ENCODE data around the gene PGLYRP2.
A peak's percentile ranks its signal among the peaks of the same experiment; 100 is the strongest.

The PGLYRP2 gene

DNA sequence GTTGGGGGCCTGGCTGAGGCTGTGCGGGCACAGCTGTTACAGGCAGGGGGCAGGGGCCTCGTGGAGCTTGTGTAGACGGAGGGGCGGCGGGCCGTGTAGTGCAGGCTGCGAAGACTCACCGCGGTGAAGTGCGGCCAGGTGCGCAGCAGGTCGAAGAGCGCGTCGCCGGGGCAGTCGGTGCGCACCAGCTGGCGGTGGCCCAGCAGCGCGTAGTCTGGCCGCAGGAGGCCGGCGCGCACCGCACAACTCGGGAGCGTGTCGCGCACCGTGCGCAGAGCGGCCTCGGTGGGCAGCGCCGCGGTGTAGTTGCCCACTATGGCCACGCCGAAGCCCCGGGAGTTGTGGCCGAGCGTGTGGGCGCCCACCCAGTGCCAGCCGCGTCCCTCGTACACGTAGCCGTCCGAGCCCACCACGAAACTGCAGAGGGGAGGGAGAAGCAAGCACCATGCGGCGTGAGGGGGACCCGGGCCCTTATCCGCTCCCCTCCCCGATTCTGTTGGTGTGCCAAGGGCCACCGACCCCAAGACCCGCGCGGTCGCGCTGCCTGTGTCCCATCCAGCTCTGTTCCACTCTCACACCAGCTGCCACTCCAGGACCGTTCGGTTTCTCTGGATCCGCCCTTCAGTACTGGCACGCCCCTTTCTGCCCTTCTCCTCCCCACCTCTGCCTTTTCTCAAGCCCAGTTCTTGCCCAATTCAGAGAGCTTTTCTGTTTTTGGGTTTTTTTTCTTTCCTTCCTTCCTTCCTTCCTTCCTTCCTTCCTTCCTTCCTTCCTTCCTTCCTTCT is 9.6 kb downstream of the PGLYRP2 start:
- Mint-ChIP-seq H3K27me3 (peaks cover 10% of the 10 kb centered on the region), H3K4me3 (peak overlapping the region; percentile 75), H3K4me1 (peaks cover 51% of the 10 kb centered on the region), H3K9me3 (no peaks in the 10 kb centered on the region), H3K36me3 (ENCODE audit: low read depth) (peaks cover 4% of the 10 kb centered on the region), H3K27ac (peak overlapping the region; percentile 74)
- DNase-seq (peak; percentile 52), ATAC-seq (peak; percentile 27)

- Mint-ChIP-seq H3K27ac (peak overlapping the region; percentile 72), H3K9me3 (no peaks in the 10 kb centered on the region), H3K4me1 (peaks cover 53% of the 10 kb centered on the region), H3K27me3 (peaks cover 10% of the 10 kb centered on the region), H3K4me3 (peak overlapping the region; percentile 75), H3K36me3 (ENCODE audit: low read depth) (peaks cover 4% of the 10 kb centered on the region)
- no peak for ATAC-seq
- no peak for DNase-seq
These were observed 10.4 kb downstream of the PGLYRP2 start for GRCh38 chr19:15468675-15469512.

DNA sequence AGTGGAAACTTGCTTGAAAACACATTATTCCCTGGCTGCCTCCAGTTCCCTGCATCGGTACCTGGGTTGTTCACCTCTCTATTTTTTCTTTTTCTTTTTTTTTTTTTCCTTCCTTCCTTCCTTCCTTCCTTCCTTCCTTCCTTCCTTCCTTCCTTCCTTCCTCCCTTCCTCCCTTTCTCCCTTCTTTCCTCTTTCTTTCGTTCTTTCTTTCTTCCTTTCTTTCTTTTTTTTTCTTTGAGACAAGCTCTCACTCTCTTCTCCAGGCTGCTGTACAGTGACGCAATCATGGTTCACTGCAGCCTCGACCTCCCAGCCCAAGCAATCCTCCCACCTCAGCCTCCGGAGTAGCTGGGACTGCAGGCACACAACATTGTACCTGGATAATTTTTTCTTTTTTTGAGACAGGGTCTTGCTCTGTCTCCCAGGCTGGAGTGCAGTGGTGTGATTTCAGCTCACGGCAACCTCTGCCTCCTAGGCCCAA is 11.5 kb downstream of the PGLYRP2 start:
- H3K36me3 Mint-ChIP-seq (ENCODE audit: low read depth), result peaks cover 7% of the 10 kb centered on the region
- peak overlapping the region; percentile 64 for H3K27ac Mint-ChIP-seq
- no peak for DNase-seq
- no peak for ATAC-seq
- H3K4me3 Mint-ChIP-seq, result peak overlapping the region; percentile 38
- peaks cover 53% of the 10 kb centered on the region for H3K4me1 Mint-ChIP-seq
- H3K9me3 Mint-ChIP-seq, result no peaks in the 10 kb centered on the region
- H3K27me3 Mint-ChIP-seq, result peaks cover 10% of the 10 kb centered on the region

- peak; percentile 73 for ATAC-seq
- no peaks in the 10 kb centered on the region for H3K9me3 Mint-ChIP-seq
- H3K27me3 Mint-ChIP-seq, result peaks cover 10% of the 10 kb centered on the region
- H3K27ac Mint-ChIP-seq, result peak overlapping the region; percentile 87
- peak; percentile 56 for DNase-seq
- H3K4me1 Mint-ChIP-seq, result peaks cover 59% of the 10 kb centered on the region
- H3K4me3 Mint-ChIP-seq, result peak overlapping the region; percentile 39
- peaks cover 7% of the 10 kb centered on the region for H3K36me3 Mint-ChIP-seq (ENCODE audit: low read depth)
These were observed 12.2 kb downstream of the PGLYRP2 start for GRCh38 chr19:15466851-15467733.

DNA sequence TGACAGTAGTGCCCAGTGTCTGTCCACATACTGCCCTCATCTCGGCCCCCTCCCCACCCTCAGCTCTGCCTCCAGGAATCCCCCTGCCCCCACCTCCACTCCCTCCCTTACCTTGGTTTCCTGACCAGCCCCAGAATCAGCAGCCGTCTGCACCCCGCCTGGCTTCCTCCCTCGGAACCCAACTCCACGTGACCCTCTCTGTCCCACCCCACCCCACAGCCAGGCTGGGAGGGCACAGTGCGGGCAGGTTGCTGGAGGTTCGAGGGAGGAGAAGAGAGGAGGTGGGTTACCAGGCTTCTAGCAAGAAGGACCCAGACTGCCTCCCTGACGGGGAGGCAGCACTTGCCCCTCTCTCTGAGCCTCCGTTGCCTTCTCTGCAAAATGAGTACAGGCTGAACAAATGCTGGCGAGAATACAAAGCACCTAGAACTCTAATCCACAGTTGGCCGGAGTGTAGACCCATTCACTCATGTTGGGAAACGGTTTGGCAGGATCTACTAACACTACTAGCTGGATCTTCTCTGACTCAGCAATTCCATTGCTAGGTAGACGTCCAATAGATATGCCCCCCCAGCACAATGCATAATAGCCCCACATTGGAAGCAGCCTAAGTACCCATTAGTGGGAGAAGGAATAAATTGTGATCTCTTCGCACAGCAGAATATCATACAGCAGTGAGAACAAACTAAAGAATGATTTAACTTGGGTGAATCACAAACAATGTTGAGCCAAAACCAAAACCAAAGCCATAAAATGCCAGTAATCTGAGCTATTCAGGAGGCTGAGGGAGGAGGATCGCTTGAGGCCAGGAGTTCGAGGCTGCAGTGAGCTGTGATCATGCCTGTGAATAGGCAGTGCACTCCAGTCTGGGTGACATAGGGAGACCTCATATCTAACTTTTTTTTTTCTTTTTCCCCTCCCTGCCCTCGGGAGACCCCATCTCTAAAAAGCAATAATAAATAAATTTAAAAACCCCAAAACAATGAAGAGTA is 14.6 kb downstream of the PGLYRP2 start, which contains the start of gene RASAL3:
Gene RASAL3, minus strand, starts transcription at position 151 of the 992 bp plus-strand sequence. CDS start 186 bp downstream, outside the sequence.
- H3K27ac Mint-ChIP-seq, result peak within 1 kb of the TSS; percentile 91
- peaks cover 18% of the 10 kb centered on the region for H3K36me3 Mint-ChIP-seq (ENCODE audit: low read depth)
- peaks cover 8% of the 10 kb centered on the region for H3K27me3 Mint-ChIP-seq
- H3K4me1 Mint-ChIP-seq, result peaks cover 59% of the 10 kb centered on the region
- ATAC-seq (peak; percentile 67), DNase-seq (peak; percentile 75)
- H3K4me3 Mint-ChIP-seq, result peak within 1 kb of the TSS; percentile 89
- no peaks in the 10 kb centered on the region for H3K9me3 Mint-ChIP-seq

DNA sequence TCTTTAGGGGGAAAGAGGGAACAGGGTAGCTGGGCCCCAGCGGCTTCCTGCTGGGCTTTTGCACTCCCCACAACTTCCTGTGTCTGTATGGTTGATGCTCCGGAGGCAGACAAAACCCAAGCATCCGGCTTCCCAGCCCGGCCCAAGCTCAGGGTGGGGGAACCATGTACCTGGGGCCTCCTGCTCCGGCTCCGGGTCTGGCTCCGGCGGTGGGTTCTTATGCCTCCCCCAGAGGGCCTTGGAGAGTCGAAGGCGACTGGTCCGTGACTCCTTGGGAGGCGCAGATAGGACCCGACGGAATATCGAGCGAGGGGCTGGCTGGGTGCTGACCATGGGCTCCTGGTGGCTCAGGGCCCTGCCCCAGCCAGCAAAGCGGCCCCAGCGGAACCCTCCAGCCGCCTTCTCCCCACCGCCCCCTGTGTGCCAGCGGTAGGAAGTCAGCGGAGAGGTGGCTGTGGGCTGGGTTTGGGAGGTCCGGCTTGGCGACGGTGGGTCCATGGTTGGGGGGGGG is 15.4 kb downstream of the PGLYRP2 start:
- Mint-ChIP-seq H3K4me1 (peaks cover 53% of the 10 kb centered on the region), H3K36me3 (ENCODE audit: low read depth) (peaks cover 20% of the 10 kb centered on the region), H3K4me3 (peak overlapping the region; percentile 89), H3K9me3 (no peaks in the 10 kb centered on the region), H3K27me3 (peaks cover 4% of the 10 kb centered on the region), H3K27ac (peak overlapping the region; percentile 88)
- ATAC-seq (peak; percentile 74), DNase-seq (peak; percentile 76)

GRCh38 chr19:15461694-15462093 is 17.6 kb downstream of the PGLYRP2 start:
- Mint-ChIP-seq H3K9me3 (no peaks in the 10 kb centered on the region), H3K27ac (peak overlapping the region; percentile 71), H3K4me3 (no peak overlapping the region), H3K4me1 (peaks cover 31% of the 10 kb centered on the region), H3K27me3 (no peaks in the 10 kb centered on the region), H3K36me3 (ENCODE audit: low read depth) (peaks cover 25% of the 10 kb centered on the region)
- DNase-seq (no peak), ATAC-seq (no peak)

DNA sequence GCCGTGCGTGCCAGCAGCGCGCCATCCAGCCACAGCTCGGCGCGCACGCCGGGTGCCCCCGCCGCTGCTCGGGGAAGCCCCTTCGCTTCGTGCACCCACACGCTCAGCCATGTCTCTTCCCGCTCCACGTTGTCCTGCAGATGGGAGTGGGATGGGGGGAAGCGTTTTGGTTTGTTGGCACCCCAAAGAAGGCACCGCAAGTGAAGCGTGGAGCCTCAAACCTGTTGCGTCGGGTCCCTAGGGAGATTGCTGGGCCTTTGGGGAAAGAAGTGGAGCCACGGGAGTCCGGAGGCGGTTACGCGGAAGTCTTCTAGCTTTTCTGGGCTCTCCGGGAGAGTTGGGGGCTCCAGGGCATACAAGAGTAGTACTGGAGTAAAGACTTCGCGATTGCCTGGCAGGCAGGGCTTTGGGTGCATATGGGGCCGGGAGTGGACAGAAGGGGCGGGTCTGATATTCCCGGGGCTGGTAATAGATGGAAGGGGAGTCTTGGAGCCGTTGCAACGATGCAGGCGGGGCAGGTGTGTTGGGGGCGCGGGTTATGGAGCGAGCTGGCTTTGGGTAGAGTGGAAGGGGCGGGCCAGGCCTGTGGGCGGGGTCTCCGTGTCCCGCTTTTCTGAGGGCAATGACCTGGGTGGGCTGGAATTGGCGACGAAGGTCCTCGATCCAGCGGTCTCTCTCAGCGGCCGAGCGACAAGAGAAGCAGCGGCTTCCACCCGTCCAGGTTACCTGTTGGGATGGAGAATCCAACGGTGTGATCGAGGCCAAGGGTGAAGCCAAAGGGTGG is 21.4 kb downstream of the PGLYRP2 start:
- peaks cover 14% of the 10 kb centered on the region for H3K4me1 Mint-ChIP-seq
- no peak overlapping the region for H3K4me3 Mint-ChIP-seq
- H3K36me3 Mint-ChIP-seq (ENCODE audit: low read depth), result peaks cover 40% of the 10 kb centered on the region
- no peak overlapping the region for H3K27ac Mint-ChIP-seq
- no peaks in the 10 kb centered on the region for H3K27me3 Mint-ChIP-seq
- DNase-seq (no peak), ATAC-seq (no peak)
- H3K9me3 Mint-ChIP-seq, result no peaks in the 10 kb centered on the region

- no peak for DNase-seq
- Mint-ChIP-seq H3K36me3 (ENCODE audit: low read depth) (peaks cover 41% of the 10 kb centered on the region), H3K27ac (no peak overlapping the region), H3K4me3 (no peak overlapping the region), H3K4me1 (peaks cover 7% of the 10 kb centered on the region), H3K27me3 (no peaks in the 10 kb centered on the region), H3K9me3 (no peaks in the 10 kb centered on the region)
- ATAC-seq, result peak; percentile 33
These were observed 22.2 kb downstream of the PGLYRP2 start for GRCh38 chr19:15456871-15457700.

DNA sequence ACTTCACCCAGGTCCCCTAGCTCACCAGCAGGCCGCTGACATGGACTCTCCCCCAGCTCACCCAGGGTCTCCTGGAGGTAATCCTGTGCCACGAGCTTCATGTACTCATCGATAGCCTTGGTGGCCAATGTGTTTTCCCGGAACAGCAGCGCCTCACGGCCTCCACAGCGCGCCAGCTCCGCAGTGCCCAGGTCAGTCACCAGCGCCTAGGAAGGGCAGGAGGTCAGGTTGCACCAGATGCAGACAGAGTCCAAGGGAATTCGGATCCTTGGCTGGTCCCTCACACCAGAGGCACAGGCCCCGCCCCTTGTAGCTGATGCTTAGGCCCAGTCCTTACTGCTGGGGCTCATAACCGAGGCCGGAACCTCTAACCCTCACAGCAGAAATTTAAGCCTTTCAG is 22.9 kb downstream of the PGLYRP2 start:
- H3K9me3 Mint-ChIP-seq, result no peaks in the 10 kb centered on the region
- H3K27ac Mint-ChIP-seq, result no peak overlapping the region
- ATAC-seq (no peak), DNase-seq (no peak)
- H3K27me3 Mint-ChIP-seq, result no peaks in the 10 kb centered on the region
- no peak overlapping the region for H3K4me3 Mint-ChIP-seq
- peaks cover 1% of the 10 kb centered on the region for H3K4me1 Mint-ChIP-seq
- H3K36me3 Mint-ChIP-seq (ENCODE audit: low read depth), result peaks cover 43% of the 10 kb centered on the region

DNA sequence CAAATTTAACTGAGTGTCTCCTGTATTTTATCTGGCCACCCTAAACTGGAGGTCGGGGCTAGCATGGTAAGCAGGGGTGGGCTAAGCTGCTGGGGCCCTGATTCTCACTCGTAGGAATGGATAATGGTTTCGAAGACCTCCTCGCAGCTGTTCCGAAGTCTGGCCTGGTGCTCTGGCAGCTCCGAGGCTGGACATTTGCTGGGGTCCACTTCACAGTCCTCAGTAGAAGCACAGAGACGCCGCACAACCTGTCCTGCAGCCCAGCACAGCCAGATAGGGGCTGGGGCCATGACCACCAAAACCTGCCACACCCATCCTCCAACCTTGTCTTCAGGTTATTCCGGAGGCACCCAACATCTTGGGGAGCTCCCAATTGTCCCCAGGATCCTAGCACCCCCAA is 23.3 kb downstream of the PGLYRP2 start:
- DNase-seq (no peak), ATAC-seq (no peak)
- Mint-ChIP-seq H3K4me3 (no peak overlapping the region), H3K4me1 (peaks cover 5% of the 10 kb centered on the region), H3K27ac (no peak overlapping the region), H3K36me3 (ENCODE audit: low read depth) (peaks cover 47% of the 10 kb centered on the region), H3K9me3 (no peaks in the 10 kb centered on the region), H3K27me3 (no peaks in the 10 kb centered on the region)

Measured in activated naive CD8-positive, alpha-beta T cell treated with anti-CD3 and anti-CD28 coated beads, Interleukin-2, amount 50 U/mL, for 24 hours (primary cell).